Stimulated activated naive B cell treated with anti-CD40 and anti-IgM and Interleukin-4, amounts not matched to agents 10 μg/mL and 1 μg/mL and 100 μg/mL, for 72 hours (primary cell): ENCODE measurements around the gene COX7A2.

ENCODE experiments used
- ATAC-seq, 2 donors: fragments of 150-1000 bp; cut with Tn5 transposase; replicated peaks; 2 replicates each; pipeline ENCODE4 v1.10.0; 2021; ENCODE audit warnings: moderate library complexity in 1 of 2
- DNase-seq: peaks from one replicate; pipeline ENCODE4 v3.0.0; 2021
- H3K27ac Mint-ChIP-seq: one replicate; pipeline ENCODE4 v1.8.0; 2022; ENCODE audit warnings: mild to moderate bottlenecking, mixed read lengths
- H3K27me3 Mint-ChIP-seq, 2 donors: one replicate each; pipeline ENCODE4 v1.8.0; 2022; ENCODE audit warnings: mixed read lengths in 2 of 2
- H3K36me3 Mint-ChIP-seq, 2 donors: one replicate each; pipeline ENCODE4 v1.8.0; 2022; ENCODE audit warnings: mixed read lengths in 2 of 2, mild to moderate bottlenecking in 1 of 2
- H3K4me1 Mint-ChIP-seq, 2 donors: one replicate each; pipeline ENCODE4 v1.8.0; 2022; ENCODE audit warnings: mixed read lengths in 2 of 2, mild to moderate bottlenecking in 1 of 2
- H3K4me3 Mint-ChIP-seq, 2 donors: one replicate each; pipeline ENCODE4 v1.8.0; 2022; ENCODE audit warnings: mild to moderate bottlenecking in 2 of 2, mixed read lengths in 2 of 2, moderate library complexity in 1 of 2
- H3K9me3 Mint-ChIP-seq, 2 donors: one replicate each; pipeline ENCODE4 v1.8.0; 2022; ENCODE audit warnings: mixed read lengths in 2 of 2, mild to moderate bottlenecking in 1 of 2

Gene COX7A2

GRCh38 chr6:75243333-75244062 is at the start of gene COX7A2:
Gene COX7A2 (minus strand): TSS chr6:75243801. CDS start chr6:75243734, 67 bp downstream.
- Mint-ChIP-seq H3K27ac (peak within 1 kb of the TSS; percentile 99), H3K4me3 (peak within 1 kb of the TSS; percentile 96 to 97), H3K9me3 (no peaks in the 10 kb centered on the region), H3K27me3 (peaks cover 15 to 17% of the 10 kb centered on the region in 2 donors), H3K4me1 (peaks cover 6 to 19% of the 10 kb centered on the region in 2 donors), H3K36me3 (peaks cover 12 to 21% of the 10 kb centered on the region in 2 donors)
- ATAC-seq (peak; percentile 94 to 97), DNase-seq (peak; percentile 85)

- no peak for DNase-seq
- no peak for ATAC-seq
- peaks cover 2 to 8% of the 10 kb centered on the region in 2 donors for H3K4me1 Mint-ChIP-seq
- H3K36me3 Mint-ChIP-seq, result peaks cover 10 to 11% of the 10 kb centered on the region in 2 donors
- H3K27me3 Mint-ChIP-seq, result no peaks in the 10 kb centered on the region
- H3K9me3 Mint-ChIP-seq, result no peaks in the 10 kb centered on the region
- H3K4me3 Mint-ChIP-seq, result no peak overlapping the region
- H3K27ac Mint-ChIP-seq, result no peak overlapping the region
Measured at GRCh38 chr6:75292555-75292954, 49.0 kb upstream of the COX7A2 start.

- DNase-seq (no peak), ATAC-seq (no peak)
- H3K27ac Mint-ChIP-seq, result no peak overlapping the region
- no peaks in the 10 kb centered on the region for H3K9me3 Mint-ChIP-seq
- no peak overlapping the region for H3K4me3 Mint-ChIP-seq
- H3K27me3 Mint-ChIP-seq, result no peaks in the 10 kb centered on the region
- peaks cover 4 to 16% of the 10 kb centered on the region in 2 donors for H3K4me1 Mint-ChIP-seq
- H3K36me3 Mint-ChIP-seq, result peaks cover 10 to 11% of the 10 kb centered on the region in 2 donors
Measured at GRCh38 chr6:75291744-75292143, 48.1 kb upstream of the COX7A2 start.

GRCh38 chr6:75291331-75291730 is 47.7 kb upstream of the COX7A2 start:
- no peak for DNase-seq
- Mint-ChIP-seq H3K9me3 (no peaks in the 10 kb centered on the region), H3K27ac (no peak overlapping the region), H3K36me3 (peaks cover 10 to 11% of the 10 kb centered on the region in 2 donors), H3K27me3 (no peaks in the 10 kb centered on the region), H3K4me1 (peaks cover 7 to 20% of the 10 kb centered on the region in 2 donors), H3K4me3 (no peak overlapping the region)
- no peak for ATAC-seq

GRCh38 chr6:75290136-75290945 is 46.7 kb upstream of the COX7A2 start:
- Mint-ChIP-seq H3K36me3 (peaks cover 10 to 11% of the 10 kb centered on the region in 2 donors), H3K4me3 (no peak overlapping the region), H3K4me1 (peaks cover 8 to 24% of the 10 kb centered on the region in 2 donors), H3K9me3 (no peaks in the 10 kb centered on the region), H3K27me3 (no peaks in the 10 kb centered on the region), H3K27ac (no peak overlapping the region)
- ATAC-seq (no peak), DNase-seq (no peak)

DNA sequence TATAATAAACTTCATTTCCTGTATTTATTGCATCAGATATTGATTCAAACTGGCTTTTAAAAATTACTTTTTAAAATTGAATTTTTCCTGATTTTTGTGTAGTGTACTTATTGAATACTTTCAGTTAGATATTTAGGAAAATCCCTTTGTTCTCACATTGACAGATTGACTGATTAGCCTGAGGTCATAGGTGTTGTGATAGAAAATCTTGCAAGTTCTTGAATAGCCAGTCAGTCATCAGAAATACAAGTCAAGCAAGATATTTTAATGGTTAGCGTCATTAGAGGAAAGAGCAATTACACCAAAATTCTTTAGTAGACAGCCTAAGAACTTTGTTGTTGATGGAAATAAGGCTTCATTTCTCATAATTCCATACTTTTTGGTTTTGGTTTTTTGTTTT is 44.4 kb upstream of the COX7A2 start:
- Mint-ChIP-seq H3K27me3 (no peaks in the 10 kb centered on the region), H3K36me3 (peaks cover 10 to 11% of the 10 kb centered on the region in 2 donors), H3K27ac (no peak overlapping the region)

DNA sequence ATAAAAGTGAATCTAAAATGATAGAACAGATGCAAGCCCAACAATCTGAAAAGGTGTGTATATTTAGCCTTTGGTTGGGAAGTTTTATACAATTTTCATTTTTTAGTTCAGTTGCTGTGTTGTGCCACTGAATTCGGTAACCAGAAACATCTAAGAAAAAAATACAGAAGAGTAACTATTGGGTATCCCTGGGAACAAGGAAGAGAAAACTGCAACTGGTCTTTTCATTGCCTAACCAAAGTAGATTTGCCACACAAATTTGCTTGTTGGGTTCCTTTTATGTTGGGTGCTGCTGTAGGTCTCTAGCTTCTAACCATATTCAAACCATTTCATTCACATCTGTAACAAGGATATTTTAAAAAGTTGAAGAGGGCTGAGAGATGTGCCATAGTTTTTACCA is 43.8 kb upstream of the COX7A2 start:
- Mint-ChIP-seq H3K36me3 (peaks cover 10 to 11% of the 10 kb centered on the region in 2 donors), H3K27ac (no peak overlapping the region), H3K9me3 (no peaks in the 10 kb centered on the region), H3K27me3 (no peaks in the 10 kb centered on the region), H3K4me3 (no peak overlapping the region), H3K4me1 (peaks cover 12 to 27% of the 10 kb centered on the region in 2 donors)
- DNase-seq (no peak), ATAC-seq (no peak)

More for the DNA sequence above, 44.4 kb upstream of the COX7A2 start:
- H3K4me3 Mint-ChIP-seq, result no peak overlapping the region
- H3K4me1 Mint-ChIP-seq, result peaks cover 8 to 24% of the 10 kb centered on the region in 2 donors
- H3K9me3 Mint-ChIP-seq, result no peaks in the 10 kb centered on the region
- ATAC-seq, result no peak
- DNase-seq, result no peak

- Mint-ChIP-seq H3K4me3 (peak overlapping the region in 1 of 2 donors; percentile 1), H3K4me1 (peaks cover 12 to 32% of the 10 kb centered on the region in 2 donors), H3K27me3 (no peaks in the 10 kb centered on the region), H3K36me3 (peaks cover 10 to 11% of the 10 kb centered on the region in 2 donors), H3K9me3 (no peaks in the 10 kb centered on the region), H3K27ac (peak overlapping the region; percentile 21)
- no peak for ATAC-seq
- DNase-seq, result no peak
Measured at GRCh38 chr6:75286955-75287354, 43.4 kb upstream of the COX7A2 start.

DNA sequence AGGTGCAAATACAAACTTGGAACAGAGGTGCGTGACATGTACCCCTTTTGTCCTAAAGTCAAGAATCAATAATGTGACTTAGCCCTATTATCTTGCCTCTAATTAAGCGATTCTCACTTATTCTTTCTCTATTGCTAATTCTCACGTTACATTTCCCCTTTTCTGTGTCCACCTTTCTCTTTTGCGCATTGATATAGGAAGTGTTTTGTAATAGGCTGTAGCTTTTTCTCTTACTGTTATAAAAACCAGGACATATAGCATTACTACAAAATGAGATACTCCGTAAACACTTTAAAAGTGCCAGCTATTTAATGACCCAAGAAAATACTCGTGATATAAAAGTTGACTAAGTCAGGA is 41.7 kb upstream of the COX7A2 start:
- peaks cover 12 to 33% of the 10 kb centered on the region in 2 donors for H3K4me1 Mint-ChIP-seq
- DNase-seq (no peak), ATAC-seq (peak; percentile 9 to 17)
- no peaks in the 10 kb centered on the region for H3K27me3 Mint-ChIP-seq
- H3K27ac Mint-ChIP-seq, result no peak overlapping the region
- H3K4me3 Mint-ChIP-seq, result no peak overlapping the region
- peaks cover 10% of the 10 kb centered on the region in 2 donors for H3K36me3 Mint-ChIP-seq
- H3K9me3 Mint-ChIP-seq, result no peaks in the 10 kb centered on the region

- Mint-ChIP-seq H3K9me3 (no peaks in the 10 kb centered on the region), H3K36me3 (peaks cover 5 to 7% of the 10 kb centered on the region in 2 donors), H3K4me3 (no peak within 1 kb of the TSS), H3K27ac (no peak within 1 kb of the TSS), H3K4me1 (peaks cover 13 to 33% of the 10 kb centered on the region in 2 donors), H3K27me3 (no peaks in the 10 kb centered on the region)
- peak; percentile 93 to 94 for ATAC-seq
- DNase-seq, result peak; percentile 97
Measured at GRCh38 chr6:75284632-75285282, 41.2 kb upstream of the COX7A2 start, which contains the start of gene TMEM30A. Gene TMEM30A (minus strand): TSS chr6:75284792. CDS start chr6:75284638, 154 bp downstream.

GRCh38 chr6:75283907-75284631 is 40.5 kb upstream of the COX7A2 start:
- peak; percentile 40 to 41 for ATAC-seq

DNA sequence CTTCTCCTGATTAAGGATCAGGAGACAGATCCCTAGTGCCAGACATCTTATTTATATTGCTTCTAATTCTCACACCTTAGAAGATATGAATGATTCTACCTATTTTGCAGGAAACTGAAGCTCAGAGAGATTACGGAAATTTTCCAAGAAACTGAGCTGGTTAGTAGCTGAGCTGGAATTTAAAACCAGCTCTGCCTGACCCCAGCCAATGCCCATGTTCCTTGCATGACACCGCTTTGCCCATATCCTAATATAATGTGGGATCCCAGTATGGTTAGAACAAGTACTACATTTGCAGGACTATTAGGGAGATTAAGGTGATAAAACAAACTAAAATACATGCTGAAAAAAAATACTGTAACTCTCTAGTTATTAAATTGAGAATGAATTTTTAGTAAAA is 39.1 kb upstream of the COX7A2 start:
- Mint-ChIP-seq H3K4me1 (peaks cover 19 to 48% of the 10 kb centered on the region in 2 donors), H3K4me3 (peak overlapping the region in 1 of 2 donors; percentile 25)

More at GRCh38 chr6:75283907-75284631, 40.5 kb upstream of the COX7A2 start:
- Mint-ChIP-seq H3K27me3 (no peaks in the 10 kb centered on the region), H3K4me1 (peaks cover 13 to 38% of the 10 kb centered on the region in 2 donors), H3K4me3 (no peak overlapping the region), H3K9me3 (no peaks in the 10 kb centered on the region), H3K27ac (no peak overlapping the region), H3K36me3 (peaks cover 4 to 6% of the 10 kb centered on the region in 2 donors)
- DNase-seq, result no peak

GRCh38 chr6:75281653-75282052 is 38.1 kb upstream of the COX7A2 start:
- no peak overlapping the region for H3K27ac Mint-ChIP-seq
- no peak for ATAC-seq
- H3K9me3 Mint-ChIP-seq, result no peaks in the 10 kb centered on the region
- H3K27me3 Mint-ChIP-seq, result no peaks in the 10 kb centered on the region
- no peak for DNase-seq
- peaks cover 19 to 43% of the 10 kb centered on the region in 2 donors for H3K4me1 Mint-ChIP-seq
- peak overlapping the region in 1 of 2 donors; percentile 43 for H3K4me3 Mint-ChIP-seq
- H3K36me3 Mint-ChIP-seq, result peaks cover 6 to 11% of the 10 kb centered on the region in 2 donors

More for the DNA sequence above, 39.1 kb upstream of the COX7A2 start:
- ATAC-seq, result no peak
- Mint-ChIP-seq H3K27me3 (no peaks in the 10 kb centered on the region), H3K36me3 (peaks cover 3 to 7% of the 10 kb centered on the region in 2 donors), H3K27ac (no peak overlapping the region), H3K9me3 (no peaks in the 10 kb centered on the region)
- no peak for DNase-seq
